Measurements from ENCODE around the gene SLC35C1. TPM values are rescaled to one million over a fixed set of nuclear protein-coding genes. Genes with fewer than 3 reads are reported as not detected.
"Not testable (repeated sequence)": the region's sequence is repeated elsewhere in the genome, so short reads cannot be mapped to it uniquely, and the experiment has no call there.

Gene SLC35C1
- total RNA-seq, 4 donors from 2014 or later: 11.2 to 15.8 (median 14.0) TPM

- Histone ChIP-seq H3K4me1 (peaks cover 25 to 35% of the 10 kb centered on the region in 2 donors), H3K27ac (peak overlapping the region; percentile 13 to 83 (median 79)), H3K4me3 (replicated peaks in 1 of 3) (peak overlapping the region; percentile 78 to 92 (median 89)), H3K9me3 (no peaks in the 10 kb centered on the region), H3K27me3 (no peaks in the 10 kb centered on the region), H3K36me3 (no peaks in the 10 kb centered on the region)
- TF ChIP-seq POLR2A (IDR thresholded peaks at IDR 0.05) (no peak), CTCF (IDR thresholded peaks at IDR 0.05) (no peak)
- 17 to 21% methylated on average over 17 to 19 of the region's 29 CpGs for WGBS, 2 donors
- intact Hi-C loops (cut with DNase I): loop anchor here (10.0 kb wide), 1 partner anchor 109 kb away; the partner anchor contains the start of gene PEX16
- peak; percentile 20 to 30 for DNase-seq
These were observed 539 bp downstream of the SLC35C1 start for GRCh38 chr11:45805305-45806071.

GRCh38 chr11:45806072-45806933 lies 1.4 kb downstream of the SLC35C1 start:
- H3K4me3 ChIP-seq (replicated peaks in 1 of 3): peak overlapping the region in 1 of 3 donors; percentile 89
- H3K27ac ChIP-seq: no peak overlapping the region
- no peaks in the 10 kb centered on the region for H3K9me3 ChIP-seq
- intact Hi-C loops (cut with DNase I): loop anchor here (10.0 kb wide), 1 partner anchor 108 kb away; the partner anchor contains the start of gene PEX16
- H3K36me3 ChIP-seq: peaks cover 7% of the 10 kb centered on the region in 2 donors
- no peaks in the 10 kb centered on the region for H3K27me3 ChIP-seq
- peaks cover 25 to 35% of the 10 kb centered on the region in 2 donors for H3K4me1 ChIP-seq
- DNase-seq: no peak
- WGBS, 2 donors: 83 to 85% methylated on average over 20 of the region's 20 CpGs
- TF ChIP-seq CTCF (IDR thresholded peaks at IDR 0.05) (no peak), POLR2A (IDR thresholded peaks at IDR 0.05) (no peak)

GRCh38 chr11:45806937-45807791 lies 2.2 kb downstream of the SLC35C1 start:
- H3K4me1 ChIP-seq: peaks cover 25 to 35% of the 10 kb centered on the region in 2 donors
- no peaks in the 10 kb centered on the region for H3K9me3 ChIP-seq
- 79 to 85% methylated on average over 7 of the region's 7 CpGs for WGBS, 2 donors
- no peak for DNase-seq
- no peaks in the 10 kb centered on the region for H3K27me3 ChIP-seq
- H3K27ac ChIP-seq: no peak overlapping the region
- H3K36me3 ChIP-seq: peaks cover 12 to 16% of the 10 kb centered on the region in 2 donors
- intact Hi-C loops (cut with DNase I): loop anchor here (10.0 kb wide), 1 partner anchor 108 kb away; the partner anchor contains the start of gene PEX16
- H3K4me3 ChIP-seq (replicated peaks in 1 of 3): no peak overlapping the region
- no peak for TF ChIP-seq POLR2A (IDR thresholded peaks at IDR 0.05)

GRCh38 chr11:45807792-45808238 lies 2.9 kb downstream of the SLC35C1 start:
- H3K27ac ChIP-seq: no peak overlapping the region
- TF ChIP-seq POLR2A (IDR thresholded peaks at IDR 0.05) (no peak), CTCF (IDR thresholded peaks at IDR 0.05) (no peak)
- H3K27me3 ChIP-seq: no peaks in the 10 kb centered on the region
- no peak overlapping the region for H3K4me3 ChIP-seq (replicated peaks in 1 of 3)
- H3K4me1 ChIP-seq: peaks cover 25 to 35% of the 10 kb centered on the region in 2 donors
- peaks cover 12 to 17% of the 10 kb centered on the region in 2 donors for H3K36me3 ChIP-seq
- no peaks in the 10 kb centered on the region for H3K9me3 ChIP-seq
- intact Hi-C loops (cut with DNase I): loop anchor here (10.0 kb wide), 1 partner anchor 107 kb away; the partner anchor contains the start of gene PEX16
- DNase-seq: no peak
- 89% methylated on average over 4 of the region's 4 CpGs for WGBS, 2 donors

GRCh38 chr11:45808427-45808826 lies 3.5 kb downstream of the SLC35C1 start:
- Histone ChIP-seq H3K4me1 (peaks cover 25 to 35% of the 10 kb centered on the region in 2 donors), H3K36me3 (peaks cover 12 to 17% of the 10 kb centered on the region in 2 donors)
- WGBS, 2 donors: 97 to 98% methylated on average over 5 to 6 of the region's 6 CpGs
- not testable (repeated sequence) for DNase-seq; H3K27ac ChIP-seq; H3K9me3 ChIP-seq; H3K4me3 ChIP-seq (replicated peaks in 1 of 3); H3K27me3 ChIP-seq
- intact Hi-C loops (cut with DNase I): loop anchor here (10.0 kb wide), 1 partner anchor 106 kb away; the partner anchor contains the start of gene PEX16
